Left lobe of liver (tissue), 2 donors: Measurements from ENCODE around the gene RBBP8. TPM values are rescaled to one million over a fixed set of nuclear protein-coding genes. Genes with fewer than 3 reads are reported as not detected.

Experiments
- ATAC-seq: fragments of 200-7000 bp; cut with Tn5 transposase; one replicate; pipeline ENCODE4 v1.9.1; 2020; ENCODE audit warnings: mild to moderate bottlenecking, moderate library complexity
- DNase-seq: peaks from one replicate; pipeline ENCODE4 v3.0.0-alpha.2; 2020; ENCODE audit warnings: low spot score
- total RNA-seq: library from RNA; stranded (reverse); gene quantifications from one replicate; pipeline ENCODE4 v1.2.1, GENCODE V29; 2021
- donor health status: DM: no; HTN: no; CAD: no; lungs with moderate emphysema.
- donor health status: DM: no; HTN: yes; CAD: no.

RBBP8 gene
- total RNA-seq, 1 donor from 2014 or later = 11.7 TPM

GRCh38 chr18:23058746-23059415 lies 125.8 kb downstream of the RBBP8 start:
- DNase-seq (no peak), ATAC-seq (no peak)

GRCh38 chr18:23059541-23060465 lies 126.7 kb downstream of the RBBP8 start:
- no peak for ATAC-seq
- DNase-seq = no peak

- no peak for DNase-seq
- no peak for ATAC-seq
Measured at GRCh38 chr18:23062011-23062410, 128.9 kb downstream of the RBBP8 start.

GRCh38 chr18:23063502-23063901 lies 130.4 kb downstream of the RBBP8 start:
- DNase-seq = no peak
- no peak for ATAC-seq

- no peak for ATAC-seq
Measured at GRCh38 chr18:23065234-23065806, 132.2 kb downstream of the RBBP8 start.

GRCh38 chr18:23066060-23066459 lies 132.9 kb downstream of the RBBP8 start:
- ATAC-seq (no peak), DNase-seq (no peak)

More at GRCh38 chr18:23065234-23065806, 132.2 kb downstream of the RBBP8 start:
- no peak for DNase-seq

- DNase-seq (no peak), ATAC-seq (peak; percentile 72)
Measured at GRCh38 chr18:23066504-23067039, 133.4 kb downstream of the RBBP8 start.

GRCh38 chr18:23067236-23067635 lies 134.1 kb downstream of the RBBP8 start:
- DNase-seq (no peak), ATAC-seq (peak; percentile 53)

GRCh38 chr18:23068011-23068410 lies 134.9 kb downstream of the RBBP8 start:
- DNase-seq (no peak), ATAC-seq (no peak)

- DNase-seq = no peak
- peak; percentile 36 for ATAC-seq
Measured at GRCh38 chr18:23068570-23069310, 135.6 kb downstream of the RBBP8 start.

- DNase-seq = no peak
Measured at GRCh38 chr18:23069481-23069880, 136.4 kb downstream of the RBBP8 start.

GRCh38 chr18:23069898-23070297 lies 136.8 kb downstream of the RBBP8 start:
- ATAC-seq (no peak), DNase-seq (no peak)

More at GRCh38 chr18:23069481-23069880, 136.4 kb downstream of the RBBP8 start:
- no peak for ATAC-seq

- no peak for DNase-seq
- ATAC-seq = peak; percentile 27
Measured at GRCh38 chr18:23071285-23071684, 138.2 kb downstream of the RBBP8 start.

GRCh38 chr18:23072079-23072478 lies 139.0 kb downstream of the RBBP8 start:
- ATAC-seq = no peak
- DNase-seq = no peak

GRCh38 chr18:23073996-23074606 lies 141.0 kb downstream of the RBBP8 start:
- ATAC-seq (no peak), DNase-seq (no peak)

Other genes starting within 250 kb of the RBBP8 start
- gene CABLES1, start 202.2 kb downstream of the RBBP8 start, total RNA-seq = 12.8 TPM